Erythroblast (primary cell): ENCODE measurements around the gene CNDP1.

Experiments used
- DNase-seq, 2 experiments: peaks; one replicate each; lab custom pipeline; 2025; lab: John Stamatoyannopoulos, UW
- GATA1 ChIP-seq: IDR thresholded peaks from 2 replicates; pipeline ENCODE4 v1.6.1; 2011; ENCODE audit warnings: low read depth, mild to moderate bottlenecking, control low read depth, low read length, moderate library complexity
- POLR2A ChIP-seq: IDR thresholded peaks from 2 replicates; pipeline ENCODE4 v1.6.1; 2011; ENCODE audit warnings: mild to moderate bottlenecking, low read length

The CNDP1 gene

GRCh38 chr18:74610860-74611259 lies 76.6 kb downstream of the CNDP1 start:
- DNase-seq, result no peak
- TF ChIP-seq GATA1 (no peak), POLR2A (no peak)

- TF ChIP-seq GATA1 (no peak), POLR2A (no peak)
- no peak for DNase-seq
Observed at GRCh38 chr18:74611765-74612164, 77.5 kb downstream of the CNDP1 start.

GRCh38 chr18:74613381-74613780 lies 79.1 kb downstream of the CNDP1 start:
- TF ChIP-seq POLR2A (no peak), GATA1 (no peak)
- no peak for DNase-seq

- no peak for DNase-seq
- no peak for TF ChIP-seq GATA1
- no peak for TF ChIP-seq POLR2A
Observed at GRCh38 chr18:74616494-74616893, 82.2 kb downstream of the CNDP1 start.

- TF ChIP-seq POLR2A (no peak), GATA1 (no peak)
- DNase-seq, result no peak
Observed at GRCh38 chr18:74617486-74617885, 83.2 kb downstream of the CNDP1 start.

- no peak for TF ChIP-seq GATA1
- TF ChIP-seq POLR2A, result no peak
- DNase-seq, result no peak
Observed at GRCh38 chr18:74622072-74622471, 87.8 kb downstream of the CNDP1 start.

GRCh38 chr18:74623047-74623816 lies 88.9 kb downstream of the CNDP1 start:
- peak; percentile 29 to 33 for DNase-seq
- TF ChIP-seq GATA1 (no peak), POLR2A (no peak)

- TF ChIP-seq GATA1, result no peak
- no peak for TF ChIP-seq POLR2A
- no peak for DNase-seq
Observed at GRCh38 chr18:74624466-74624865, 90.2 kb downstream of the CNDP1 start.

- DNase-seq, result no peak
- TF ChIP-seq POLR2A, result no peak
- no peak for TF ChIP-seq GATA1
Observed at GRCh38 chr18:74625157-74625556, 90.9 kb downstream of the CNDP1 start.

GRCh38 chr18:74626049-74626874 lies 92.0 kb downstream of the CNDP1 start:
- TF ChIP-seq POLR2A, result no peak
- TF ChIP-seq GATA1, result no peak
- no peak for DNase-seq

- no peak for TF ChIP-seq GATA1
- no peak for TF ChIP-seq POLR2A
- no peak for DNase-seq
Observed at GRCh38 chr18:74630804-74631203, 96.5 kb downstream of the CNDP1 start.

- no peak for DNase-seq
- TF ChIP-seq GATA1 (no peak), POLR2A (no peak)
Observed at GRCh38 chr18:74631212-74631611, 96.9 kb downstream of the CNDP1 start.

- DNase-seq, result no peak
- TF ChIP-seq POLR2A (no peak), GATA1 (no peak)
Observed at GRCh38 chr18:74631623-74632350, 97.5 kb downstream of the CNDP1 start.

- DNase-seq, result no peak
- TF ChIP-seq POLR2A (no peak), GATA1 (no peak)
Observed at GRCh38 chr18:74632351-74632679, 98.0 kb downstream of the CNDP1 start.

- no peak for DNase-seq
- TF ChIP-seq POLR2A, result no peak
Observed at GRCh38 chr18:74632856-74633255, 98.6 kb downstream of the CNDP1 start.
